SK-N-SH (cell line): ENCODE data around the gene CST3. TPM values are rescaled to one million over a fixed set of nuclear protein-coding genes. Genes with fewer than 3 reads are reported as not detected.

Source experiments
- CTCF ChIA-PET: fragments of 300-600, 350-600 bp; formaldehyde crosslinking; extraction: SDS; loops from one replicate; lab custom pipeline; 2021; lab: Yijun Ruan, JAX
- POLR2A ChIA-PET: fragments of 350-600 bp; sonication (Branson Sonifier 250); formaldehyde crosslinking; extraction: SDS; loops from one replicate; lab custom pipeline; 2020; ENCODE audit warnings: antibody characterized with exemption, inconsistent platforms; lab: Yijun Ruan, JAX
- DNase-seq: peaks from one replicate; pipeline ENCODE4 v3.0.0; 2012
- H2AFZ ChIP-seq: fragments of 200-600 bp; sonication (generic); 2 replicates; pipeline ENCODE4 v1.8.1; 2016; ENCODE audit warnings: antibody characterized with exemption, mild to moderate bottlenecking, low read depth
- H3F3A ChIP-seq: fragments of 200-600 bp; sonication (generic); replicated peaks from 2 replicates; pipeline ENCODE3; 2016; ENCODE audit warnings: antibody characterized with exemption, mild to moderate bottlenecking; ENCODE audit not compliant: insufficient read depth
- H3K27ac ChIP-seq, 2 experiments: fragments of 200-500 bp in 1 of 2; fragments of 200-600 bp in 1 of 2; sonication (Bioruptor generic) in 1 of 2; sonication (generic), shearing (Covaris generic) in 1 of 2; 2 replicates each; pipeline versions ENCODE4 v1.5.1 to v1.6.1; 2014 to 2016; ENCODE audit warnings: low read depth in 2 of 2, inconsistent platforms in 1 of 2, low read length in 1 of 2, mild to moderate bottlenecking in 1 of 2, mixed read lengths in 1 of 2
- H3K27me3 ChIP-seq: fragments of 200-600 bp; sonication (generic), shearing (Covaris generic); 2 replicates; pipeline ENCODE4 v1.6.1; 2016; ENCODE audit warnings: mixed run types; ENCODE audit not compliant: insufficient read depth
- H3K36me3 ChIP-seq, 2 experiments: fragments of 200-500 bp in 1 of 2; fragments of 200-600 bp in 1 of 2; sonication (Bioruptor generic) in 1 of 2; sonication (generic) in 1 of 2; replicated peaks in 1 of 2; 2 replicates each; pipeline versions ENCODE3 to v1.5.1; 2014 to 2016; ENCODE audit warnings: low read length in 1 of 2, mild to moderate bottlenecking in 1 of 2; ENCODE audit not compliant: insufficient read depth in 2 of 2, control insufficient read depth in 1 of 2
- H3K4me1 ChIP-seq, 2 experiments: fragments of 200-500 bp in 1 of 2; fragments of 200-600 bp in 1 of 2; sonication (Bioruptor generic) in 1 of 2; sonication (generic), shearing (Covaris generic) in 1 of 2; 2 replicates each; pipeline versions ENCODE4 v1.5.1 to v1.6.1; 2014 to 2016; ENCODE audit warnings: low read depth in 1 of 2, low read length in 1 of 2, mixed run types in 1 of 2; ENCODE audit not compliant: insufficient read depth in 2 of 2, control insufficient read depth in 1 of 2
- H3K4me2 ChIP-seq: fragments of 200-600 bp; sonication (generic), shearing (Covaris generic); 2 replicates; pipeline ENCODE4 v1.6.1; 2017; ENCODE audit warnings: mixed run types
- H3K4me3 ChIP-seq, 2 experiments: fragments of 200-500 bp in 1 of 2; fragments of 200-600 bp in 1 of 2; sonication (Bioruptor generic) in 1 of 2; sonication (generic), shearing (Covaris generic) in 1 of 2; 2 replicates each; pipeline versions ENCODE4 v1.5.1 to v1.8.1; 2014 to 2016; ENCODE audit warnings: low read depth in 2 of 2, inconsistent platforms in 1 of 2, low read length in 1 of 2, mild to moderate bottlenecking in 1 of 2, mixed read lengths in 1 of 2, moderate library complexity in 1 of 2
- H3K79me2 ChIP-seq: fragments of 200-600 bp; sonication (generic); 2 replicates; pipeline ENCODE4 v1.8.1; 2017; ENCODE audit warnings: mild to moderate bottlenecking; ENCODE audit not compliant: insufficient read depth
- H3K9ac ChIP-seq: fragments of 200-600 bp; sonication (generic); 2 replicates; pipeline ENCODE4 v1.6.1; 2017; ENCODE audit warnings: mixed run types
- H3K9me2 ChIP-seq: fragments of 200-600 bp; sonication (generic); 2 replicates; pipeline ENCODE4 v1.6.1; 2017; ENCODE audit warnings: mixed run types
- H3K9me3 ChIP-seq: fragments of 200-600 bp; sonication (generic); 2 replicates; pipeline ENCODE4 v1.6.1; 2017; ENCODE audit warnings: mixed run types, mild to moderate bottlenecking, moderate library complexity
- H4K20me1 ChIP-seq: fragments of 200-600 bp; sonication (generic); 2 replicates; pipeline ENCODE4 v1.6.1; 2017; ENCODE audit warnings: mild to moderate bottlenecking, mixed run types; ENCODE audit not compliant: insufficient read depth
- CHD2 ChIP-seq: fragments of 150-350 bp; IDR thresholded peaks from 2 replicates; pipeline ENCODE4 v1.6.1; 2018; ENCODE audit warnings: low read length; ENCODE audit not compliant: partially characterized antibody
- EP300 ChIP-seq, 2 experiments: IDR thresholded peaks; 2 replicates each; pipeline versions ENCODE4 v1.4.0 to v1.6.1; 2012; ENCODE audit warnings: borderline replicate concordance in 1 of 2, low read depth in 1 of 2, low read length in 1 of 2
- FOSL2 ChIP-seq: IDR thresholded peaks from 2 replicates; pipeline ENCODE4 v1.4.0; 2012; ENCODE audit warnings: low read depth, mild to moderate bottlenecking, moderate library complexity, borderline replicate concordance
- GABPA ChIP-seq: IDR thresholded peaks from 2 replicates; pipeline ENCODE4 v1.4.0; 2012; ENCODE audit warnings: low read depth, mild to moderate bottlenecking
- NFIC ChIP-seq: IDR thresholded peaks from 2 replicates; pipeline ENCODE4 v1.4.0; 2012; ENCODE audit warnings: borderline replicate concordance
- NRF1 ChIP-seq: IDR thresholded peaks from 2 replicates; pipeline ENCODE4 v1.6.1; 2012; ENCODE audit warnings: low read depth, mild to moderate bottlenecking, low read length
- POLR2AphosphoS5 ChIP-seq: IDR thresholded peaks from 2 replicates; pipeline ENCODE4 v1.6.1; 2012; ENCODE audit warnings: low read depth, low read length
- RAD21 ChIP-seq: IDR thresholded peaks from 2 replicates; pipeline ENCODE4 v1.6.1; 2012; ENCODE audit warnings: mild to moderate bottlenecking, low read length
- SIN3A ChIP-seq: IDR thresholded peaks from 2 replicates; pipeline ENCODE4 v1.6.1; 2012; ENCODE audit warnings: low read depth, mild to moderate bottlenecking, low read length, moderate library complexity, borderline replicate concordance
- SMC3 ChIP-seq: IDR thresholded peaks from 2 replicates; pipeline ENCODE4 v1.6.1; 2012; ENCODE audit warnings: low read depth, low read length, improper control_type of control experiment
- TAF1 ChIP-seq: IDR thresholded peaks from 2 replicates; pipeline ENCODE4 v1.6.1; 2012; ENCODE audit warnings: low read depth, mild to moderate bottlenecking, low read length, moderate library complexity, borderline replicate concordance
- TEAD4 ChIP-seq: IDR thresholded peaks from 2 replicates; pipeline ENCODE4 v1.4.0; 2012; ENCODE audit warnings: mild to moderate bottlenecking, borderline replicate concordance; ENCODE audit not compliant: insufficient read depth
- YY1 ChIP-seq: IDR thresholded peaks from 2 replicates; pipeline ENCODE4 v1.4.0; 2012; ENCODE audit warnings: low read depth, mild to moderate bottlenecking
- WGBS: methylation state at CpG from one replicate; pipeline ENCODE4 v1.1.6; 2017; ENCODE audit warnings: low lambda C conversion rate; 5-methylcytosine and 5-hydroxymethylcytosine counted together
- polyA plus RNA-seq, 3 experiments: library from polyadenylated mRNA; depleted of rRNA; stranded (reverse); fragments of >200 nt; gene quantifications; 2 replicates each; pipeline ENCODE4 v1.2.3, GENCODE V29; 2012
- TF ChIP-seq, protein P1 (sequence below): IDR thresholded peaks from 2 replicates; pipeline ENCODE4 v1.6.1; 2012; ENCODE audit warnings: mild to moderate bottlenecking, low read depth, low read length, moderate library complexity
- TF ChIP-seq, protein P2 (sequence below): IDR thresholded peaks from 2 replicates; pipeline ENCODE4 v1.4.0; 2012; ENCODE audit warnings: low read depth, borderline replicate concordance

The CST3 gene
- polyA plus RNA-seq, 1 of the 3 experiments (the other 2 are of a cell fraction) = 428 TPM

DNA sequence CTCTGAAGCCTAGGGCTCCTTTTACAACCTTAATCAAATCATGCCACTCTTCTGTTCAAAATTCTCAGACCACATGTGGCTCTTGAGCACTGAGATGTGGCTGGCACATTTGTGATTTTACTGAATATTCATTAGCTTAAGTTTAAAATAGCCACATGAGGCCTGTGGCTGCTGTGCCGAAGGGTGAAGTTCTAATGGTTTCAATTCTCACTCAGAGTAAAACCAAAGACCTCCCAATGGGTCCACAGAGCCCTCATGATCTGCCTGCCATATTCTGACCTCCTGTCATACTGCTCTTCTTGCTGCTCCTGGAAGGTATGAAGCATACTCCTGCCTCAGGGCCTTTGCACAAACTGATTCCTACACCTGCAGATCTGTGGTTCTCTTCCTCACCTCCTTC lies 7.8 kb upstream of the CST3 start:
- no peak for TF ChIP-seq NFIC
- TF ChIP-seq NRF1 = no peak
- TF ChIP-seq, protein P1, sequence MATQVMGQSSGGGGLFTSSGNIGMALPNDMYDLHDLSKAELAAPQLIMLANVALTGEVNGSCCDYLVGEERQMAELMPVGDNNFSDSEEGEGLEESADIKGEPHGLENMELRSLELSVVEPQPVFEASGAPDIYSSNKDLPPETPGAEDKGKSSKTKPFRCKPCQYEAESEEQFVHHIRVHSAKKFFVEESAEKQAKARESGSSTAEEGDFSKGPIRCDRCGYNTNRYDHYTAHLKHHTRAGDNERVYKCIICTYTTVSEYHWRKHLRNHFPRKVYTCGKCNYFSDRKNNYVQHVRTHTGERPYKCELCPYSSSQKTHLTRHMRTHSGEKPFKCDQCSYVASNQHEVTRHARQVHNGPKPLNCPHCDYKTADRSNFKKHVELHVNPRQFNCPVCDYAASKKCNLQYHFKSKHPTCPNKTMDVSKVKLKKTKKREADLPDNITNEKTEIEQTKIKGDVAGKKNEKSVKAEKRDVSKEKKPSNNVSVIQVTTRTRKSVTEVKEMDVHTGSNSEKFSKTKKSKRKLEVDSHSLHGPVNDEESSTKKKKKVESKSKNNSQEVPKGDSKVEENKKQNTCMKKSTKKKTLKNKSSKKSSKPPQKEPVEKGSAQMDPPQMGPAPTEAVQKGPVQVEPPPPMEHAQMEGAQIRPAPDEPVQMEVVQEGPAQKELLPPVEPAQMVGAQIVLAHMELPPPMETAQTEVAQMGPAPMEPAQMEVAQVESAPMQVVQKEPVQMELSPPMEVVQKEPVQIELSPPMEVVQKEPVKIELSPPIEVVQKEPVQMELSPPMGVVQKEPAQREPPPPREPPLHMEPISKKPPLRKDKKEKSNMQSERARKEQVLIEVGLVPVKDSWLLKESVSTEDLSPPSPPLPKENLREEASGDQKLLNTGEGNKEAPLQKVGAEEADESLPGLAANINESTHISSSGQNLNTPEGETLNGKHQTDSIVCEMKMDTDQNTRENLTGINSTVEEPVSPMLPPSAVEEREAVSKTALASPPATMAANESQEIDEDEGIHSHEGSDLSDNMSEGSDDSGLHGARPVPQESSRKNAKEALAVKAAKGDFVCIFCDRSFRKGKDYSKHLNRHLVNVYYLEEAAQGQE = no peak
- TF ChIP-seq RAD21 = no peak
- TF ChIP-seq YY1 = no peak
- no peak for TF ChIP-seq FOSL2
- no peak for TF ChIP-seq SMC3
- no peak for TF ChIP-seq TEAD4
- TF ChIP-seq EP300 (IDR thresholded peaks at IDR 0.05; ENCODE audit: borderline replicate concordance in 1 of 2, low read depth in 1 of 2, low read length in 1 of 2) = no peak
- no peak for TF ChIP-seq CHD2
- TF ChIP-seq, protein P2, sequence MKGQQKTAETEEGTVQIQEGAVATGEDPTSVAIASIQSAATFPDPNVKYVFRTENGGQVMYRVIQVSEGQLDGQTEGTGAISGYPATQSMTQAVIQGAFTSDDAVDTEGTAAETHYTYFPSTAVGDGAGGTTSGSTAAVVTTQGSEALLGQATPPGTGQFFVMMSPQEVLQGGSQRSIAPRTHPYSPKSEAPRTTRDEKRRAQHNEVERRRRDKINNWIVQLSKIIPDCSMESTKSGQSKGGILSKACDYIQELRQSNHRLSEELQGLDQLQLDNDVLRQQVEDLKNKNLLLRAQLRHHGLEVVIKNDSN = no peak
- TF ChIP-seq POLR2AphosphoS5 = no peak
- no peak for TF ChIP-seq TAF1
- no peak for TF ChIP-seq GABPA
- H4K20me1 ChIP-seq = no peaks in the 10 kb centered on the region
- ChIA-PET POLR2A (no interaction called here), CTCF (interaction anchor here (0.7 kb wide), 1 partner anchor 23 kb away, joined by 3 read pairs; no protein-coding TSS in a partner anchor)
- no peak overlapping the region for H3K4me3 ChIP-seq
- H3K9me3 ChIP-seq = no peaks in the 10 kb centered on the region
- H3K4me1 ChIP-seq = peaks cover 0 to 5% of the 10 kb centered on the region in 2 experiments; a peak in 2 of 4 replicates
- no peak overlapping the region for H3K4me2 ChIP-seq
- no peaks in the 10 kb centered on the region for H3K79me2 ChIP-seq
- DNase-seq = no peak
- H3K9me2 ChIP-seq = no peaks in the 10 kb centered on the region
- no peaks in the 10 kb centered on the region for H3K27me3 ChIP-seq
- no peak overlapping the region for H3K27ac ChIP-seq
- H3K36me3 ChIP-seq = no peaks in the 10 kb centered on the region
- WGBS = 33% methylated on average over 1 of the region's 1 CpG
- no peak overlapping the region for H2AFZ ChIP-seq
- no peak overlapping the region for H3K9ac ChIP-seq
- H3F3A ChIP-seq = no peaks in the 10 kb centered on the region

DNA sequence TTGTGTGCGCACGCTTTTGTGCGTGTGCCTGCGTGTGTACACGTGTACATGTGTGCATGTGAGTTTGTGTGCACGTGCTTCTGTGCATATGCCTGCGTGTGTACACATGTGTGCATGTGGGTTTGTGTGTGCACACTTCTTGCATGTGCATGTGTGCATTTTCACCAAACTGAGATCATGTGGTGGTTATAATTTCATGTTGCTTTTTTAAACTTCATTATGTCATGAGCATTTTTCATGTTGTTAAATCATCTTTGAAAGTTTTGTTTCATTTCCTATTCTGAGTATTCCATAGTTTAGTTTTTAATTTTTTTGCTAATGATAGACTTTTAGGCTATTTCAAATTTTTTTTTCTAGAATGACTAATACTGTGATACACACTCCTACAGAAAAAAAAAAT lies 6.4 kb upstream of the CST3 start:
- Histone ChIP-seq H3K27me3 (no peaks in the 10 kb centered on the region), H3K27ac (no peak overlapping the region), H2AFZ (no peak overlapping the region), H3K9me2 (no peaks in the 10 kb centered on the region), H3K79me2 (no peaks in the 10 kb centered on the region), H3K4me2 (no peak overlapping the region), H3K4me1 (peaks cover 0 to 5% of the 10 kb centered on the region in 2 experiments; a peak in 2 of 4 replicates)
- DNase-seq = no peak
- WGBS = 91% methylated on average over 7 of the region's 7 CpGs
- CTCF ChIA-PET = no interaction called here
- no peak for TF ChIP-seq SIN3A
- TF ChIP-seq GABPA = no peak
- TF ChIP-seq, all 33 proteins: peak for 0
- POLR2A ChIA-PET = no interaction called here
- Histone ChIP-seq H3K36me3 (no peaks in the 10 kb centered on the region), H3K9ac (no peak overlapping the region), H3F3A (no peaks in the 10 kb centered on the region), H3K4me3 (no peak overlapping the region), H4K20me1 (no peaks in the 10 kb centered on the region), H3K9me3 (no peaks in the 10 kb centered on the region)
